GM21717 (cell line): ENCODE measurements around the gene TECPR1.
A peak's percentile ranks its signal among the peaks of the same experiment; 100 is the strongest.

Experiments used
- ATAC-seq: cut with Tn5 transposase; IDR thresholded peaks from one replicate; pipeline ENCODE4 v1.9.1; 2021; ENCODE audit warnings: mild to moderate bottlenecking, moderate library complexity; ENCODE audit not compliant: unreplicated experiment

The TECPR1 gene

GRCh38 chr7:98283887-98284222 lies 31.8 kb upstream of the TECPR1 start:
- ATAC-seq: no peak

- no peak for ATAC-seq
These were observed 31.3 kb upstream of the TECPR1 start for GRCh38 chr7:98283127-98283886.

- ATAC-seq: no peak
These were observed 30.7 kb upstream of the TECPR1 start for GRCh38 chr7:98282703-98283102.

- peak; percentile 35 for ATAC-seq
These were observed 29.9 kb upstream of the TECPR1 start for GRCh38 chr7:98281757-98282606.

- ATAC-seq: peak; percentile 75
These were observed 29.0 kb upstream of the TECPR1 start, which contains the start of gene BRI3 for GRCh38 chr7:98280791-98281756. Gene BRI3, plus strand, starts transcription at chr7:98281686. Its CDS starts 110 bp downstream, at chr7:98281796.

GRCh38 chr7:98280296-98280695 lies 28.3 kb upstream of the TECPR1 start:
- no peak for ATAC-seq

GRCh38 chr7:98278936-98279335 lies 26.9 kb upstream of the TECPR1 start:
- ATAC-seq: no peak

GRCh38 chr7:98278408-98278807 lies 26.4 kb upstream of the TECPR1 start:
- ATAC-seq: no peak

- ATAC-seq: no peak
These were observed 24.3 kb upstream of the TECPR1 start for GRCh38 chr7:98276241-98276761.

- ATAC-seq: no peak
These were observed 15.3 kb upstream of the TECPR1 start for GRCh38 chr7:98267303-98267702.

GRCh38 chr7:98266840-98267239 lies 14.8 kb upstream of the TECPR1 start:
- ATAC-seq: no peak

- no peak for ATAC-seq
These were observed 13.8 kb upstream of the TECPR1 start for GRCh38 chr7:98265841-98266271.

- no peak for ATAC-seq
These were observed 5.7 kb upstream of the TECPR1 start for GRCh38 chr7:98257701-98258100.

GRCh38 chr7:98256431-98256830 lies 4.4 kb upstream of the TECPR1 start:
- no peak for ATAC-seq

GRCh38 chr7:98254951-98255610 lies 3.0 kb upstream of the TECPR1 start:
- ATAC-seq: no peak

GRCh38 chr7:98254516-98254915 lies 2.5 kb upstream of the TECPR1 start:
- no peak for ATAC-seq

GRCh38 chr7:98252425-98253054 lies 508 bp upstream of the TECPR1 start:
- ATAC-seq: peak; percentile 33

- peak; percentile 19 for ATAC-seq
These were observed 816 bp downstream of the TECPR1 start for GRCh38 chr7:98251231-98251600.

- no peak for ATAC-seq
These were observed 1.2 kb downstream of the TECPR1 start for GRCh38 chr7:98250789-98251188.

- ATAC-seq: no peak
These were observed 2.9 kb downstream of the TECPR1 start for GRCh38 chr7:98249106-98249505.
